ENCODE results near the gene CPNE9. TPM values are rescaled to one million over a fixed set of nuclear protein-coding genes. Genes with fewer than 3 reads are reported as not detected.

Gene CPNE9
- total RNA-seq, 1 experiment from 2014 or later, result 3.5 TPM

GRCh38 chr3:9682096-9682495 is 21.5 kb upstream of the CPNE9 start:
- TF ChIP-seq, protein P1, sequence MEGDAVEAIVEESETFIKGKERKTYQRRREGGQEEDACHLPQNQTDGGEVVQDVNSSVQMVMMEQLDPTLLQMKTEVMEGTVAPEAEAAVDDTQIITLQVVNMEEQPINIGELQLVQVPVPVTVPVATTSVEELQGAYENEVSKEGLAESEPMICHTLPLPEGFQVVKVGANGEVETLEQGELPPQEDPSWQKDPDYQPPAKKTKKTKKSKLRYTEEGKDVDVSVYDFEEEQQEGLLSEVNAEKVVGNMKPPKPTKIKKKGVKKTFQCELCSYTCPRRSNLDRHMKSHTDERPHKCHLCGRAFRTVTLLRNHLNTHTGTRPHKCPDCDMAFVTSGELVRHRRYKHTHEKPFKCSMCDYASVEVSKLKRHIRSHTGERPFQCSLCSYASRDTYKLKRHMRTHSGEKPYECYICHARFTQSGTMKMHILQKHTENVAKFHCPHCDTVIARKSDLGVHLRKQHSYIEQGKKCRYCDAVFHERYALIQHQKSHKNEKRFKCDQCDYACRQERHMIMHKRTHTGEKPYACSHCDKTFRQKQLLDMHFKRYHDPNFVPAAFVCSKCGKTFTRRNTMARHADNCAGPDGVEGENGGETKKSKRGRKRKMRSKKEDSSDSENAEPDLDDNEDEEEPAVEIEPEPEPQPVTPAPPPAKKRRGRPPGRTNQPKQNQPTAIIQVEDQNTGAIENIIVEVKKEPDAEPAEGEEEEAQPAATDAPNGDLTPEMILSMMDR (conservative IDR thresholded peaks at IDR 0.05), result no peak
- Histone ChIP-seq H3K18ac (ENCODE audit: insufficient read length, low read depth, low read length) (no peak overlapping the region), H3K27ac (ENCODE audit: insufficient read length, low read depth, low read length) (no peak overlapping the region), H3K14ac (ENCODE audit: insufficient read depth, low read length) (no peak overlapping the region), H3K9me3 (ENCODE audit: control insufficient read depth, low read depth, low read length) (no peaks in the 10 kb centered on the region), H3K23ac (ENCODE audit: insufficient read length, low read depth, low read length) (no peak overlapping the region), H3K9ac (ENCODE audit: extremely low read depth, insufficient read length, low read length) (no peak overlapping the region), H3K56ac (ENCODE audit: insufficient read length, low read depth, low read length) (no peak overlapping the region), H3K79me2 (ENCODE audit: insufficient read depth, low read length) (no peaks in the 10 kb centered on the region), H4K20me1 (ENCODE audit: control insufficient read depth, insufficient read depth, insufficient read length) (no peaks in the 10 kb centered on the region), H3K4me2 (ENCODE audit: insufficient read depth, insufficient read length, low read length) (no peak overlapping the region), H2BK120ac (ENCODE audit: low read depth, low read length, poor library complexity, severe bottlenecking) (no peak overlapping the region), H3K79me1 (ENCODE audit: insufficient read depth, low read depth, low read length, poor library complexity, severe bottlenecking) (no peaks in the 10 kb centered on the region), H2BK5ac (ENCODE audit: insufficient read length, low read length) (no peak overlapping the region), H3K4me1 (ENCODE audit: insufficient read depth, low read length) (no peaks in the 10 kb centered on the region), H4K91ac (ENCODE audit: insufficient read length, low read depth, low read length) (no peak overlapping the region), H2BK12ac (ENCODE audit: insufficient read length, low read depth, low read length) (no peak overlapping the region), H2AFZ (ENCODE audit: low read length) (no peak overlapping the region), H4K5ac (ENCODE audit: insufficient read length, low read depth, low read length) (no peak overlapping the region), H3T11ph (ENCODE audit: low read length) (no peak overlapping the region), H4K8ac (replicated peaks; ENCODE audit: insufficient read length, low read depth, low read length) (no peak overlapping the region), H3K4ac (ENCODE audit: low read depth, low read length) (no peak overlapping the region), H2BK15ac (ENCODE audit: low read depth, low read length) (no peak overlapping the region), H3K23me2 (ENCODE audit: insufficient read length, low read depth, low read length, poor library complexity, severe bottlenecking) (no peaks in the 10 kb centered on the region), H2BK20ac (ENCODE audit: low read depth, low read length, poor library complexity, severe bottlenecking) (no peak overlapping the region), H2AK5ac (ENCODE audit: insufficient read length, low read length) (no peak overlapping the region), H3K27me3 (ENCODE audit: insufficient read depth, low read length) (no peaks in the 10 kb centered on the region)
- Mint-ChIP-seq H3K36me3 (ENCODE audit: insufficient read depth in 1 of 3, low read depth in 3 of 3) (peaks cover 11 to 79% (median 56%) of the 10 kb centered on the region in 3 experiments; a peak in 6 of 7 replicates), H3K4me1 (no peaks in the 10 kb centered on the region), H3K27ac (no peak overlapping the region; a peak in 2 of 7 replicates), H3K9me3 (no peaks in the 10 kb centered on the region), H3K27me3 (ENCODE audit: low read depth) (no peaks in the 10 kb centered on the region), H3K4me3 (no peak overlapping the region)
- DNase-seq, result no peak
- no CpG with 5 or more reads among the region's 6 CpGs for WGBS (ENCODE audit: extremely low coverage, insufficient read length, low lambda C conversion rate)

All from H9 (cell line).